ENCODE results near the gene DEF6. TPM values are rescaled to one million over a fixed set of nuclear protein-coding genes. Genes with fewer than 3 reads are reported as not detected.

DEF6 gene
- total and polyA plus RNA-seq, 2 of the 13 experiments (the other 11 are each of a cell fraction or from before 2014, with no cell fraction given) = 5.2 to 10.0 TPM

DNA sequence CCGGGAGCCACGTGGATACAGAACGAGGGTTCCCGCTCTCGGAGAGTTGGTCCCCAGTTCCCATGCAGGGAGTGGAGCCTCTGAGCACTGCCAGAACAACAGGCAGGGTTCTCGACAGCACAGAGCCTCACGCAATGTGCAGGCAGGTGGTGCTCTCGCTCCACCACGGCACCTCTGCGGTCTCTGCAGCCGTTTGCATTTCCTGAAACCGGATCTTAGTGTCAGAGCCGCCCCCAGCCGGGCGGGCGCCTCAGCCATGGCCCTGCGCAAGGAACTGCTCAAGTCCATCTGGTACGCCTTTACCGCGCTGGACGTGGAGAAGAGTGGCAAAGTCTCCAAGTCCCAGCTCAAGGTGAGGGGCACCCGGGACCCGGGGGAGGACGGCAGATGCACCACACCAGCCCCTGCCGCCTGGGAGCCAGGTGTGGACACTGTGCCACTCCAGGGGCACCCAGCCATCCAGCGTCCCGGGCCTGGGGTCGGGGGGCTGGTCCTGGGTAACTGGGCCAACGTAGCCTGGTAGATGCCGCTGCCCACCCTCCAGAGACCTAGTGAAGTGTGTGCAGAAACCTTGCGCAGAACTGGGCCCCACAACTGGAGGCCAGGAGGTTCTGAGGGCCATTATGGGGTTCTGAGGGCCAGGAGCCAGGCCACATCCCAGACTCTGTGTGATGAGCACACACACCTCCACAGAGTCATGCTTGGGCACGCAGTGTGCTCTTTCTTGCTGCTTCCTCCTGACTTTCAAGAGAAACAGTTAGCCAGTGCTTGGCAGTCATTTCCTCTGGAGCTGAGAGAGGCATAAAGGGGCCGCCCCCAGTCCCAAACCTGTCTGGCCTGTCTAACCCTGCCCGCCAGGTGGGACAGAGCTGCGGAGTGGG lies at the start of gene DEF6 (continued):
- TF ChIP-seq ZNF883 (CRISPR knock-in tag; IDR thresholded peaks at IDR 0.05; ENCODE audit: not compliant biosample characterization) = peak; percentile 84
- TF ChIP-seq YEATS2 (CRISPR knock-in tag; IDR thresholded peaks at IDR 0.05; ENCODE audit: borderline replicate concordance) = peak; percentile 85; the same call in 1 of the 2 replicates
- no peak for TF ChIP-seq FLYWCH1 (CRISPR knock-in tag; IDR thresholded peaks at IDR 0.05)
- TF ChIP-seq ATF7 (IDR thresholded peaks at IDR 0.05) = no peak
- peak; percentile 84 for TF ChIP-seq ATF7 (CRISPR knock-in tag; IDR thresholded peaks at IDR 0.05)
- TF ChIP-seq KAT7 (CRISPR knock-in tag; IDR thresholded peaks at IDR 0.05; ENCODE audit: borderline replicate concordance) = peak; percentile 53; the same call in 1 of the 2 replicates
- peak; percentile 50; the same call in 1 of the 2 replicates for TF ChIP-seq ZNF639 (CRISPR knock-in tag; conservative IDR thresholded peaks at IDR 0.05)
- TF ChIP-seq, protein P1, sequence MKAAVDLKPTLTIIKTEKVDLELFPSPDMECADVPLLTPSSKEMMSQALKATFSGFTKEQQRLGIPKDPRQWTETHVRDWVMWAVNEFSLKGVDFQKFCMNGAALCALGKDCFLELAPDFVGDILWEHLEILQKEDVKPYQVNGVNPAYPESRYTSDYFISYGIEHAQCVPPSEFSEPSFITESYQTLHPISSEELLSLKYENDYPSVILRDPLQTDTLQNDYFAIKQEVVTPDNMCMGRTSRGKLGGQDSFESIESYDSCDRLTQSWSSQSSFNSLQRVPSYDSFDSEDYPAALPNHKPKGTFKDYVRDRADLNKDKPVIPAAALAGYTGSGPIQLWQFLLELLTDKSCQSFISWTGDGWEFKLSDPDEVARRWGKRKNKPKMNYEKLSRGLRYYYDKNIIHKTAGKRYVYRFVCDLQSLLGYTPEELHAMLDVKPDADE (CRISPR knock-in tag; IDR thresholded peaks at IDR 0.05) = no peak
- TF ChIP-seq RARG (CRISPR knock-in tag; IDR thresholded peaks at IDR 0.05; ENCODE audit: low read depth) = peak; percentile 83; the same call in 1 of the 2 replicates
- TF ChIP-seq XRCC5 (optimal IDR thresholded peaks at IDR 0.05; ENCODE audit: low read length) = peak; percentile 98
- TF ChIP-seq ZNF605 (CRISPR knock-in tag; IDR thresholded peaks at IDR 0.05) = peak; percentile 89
- TF ChIP-seq, protein P2, sequence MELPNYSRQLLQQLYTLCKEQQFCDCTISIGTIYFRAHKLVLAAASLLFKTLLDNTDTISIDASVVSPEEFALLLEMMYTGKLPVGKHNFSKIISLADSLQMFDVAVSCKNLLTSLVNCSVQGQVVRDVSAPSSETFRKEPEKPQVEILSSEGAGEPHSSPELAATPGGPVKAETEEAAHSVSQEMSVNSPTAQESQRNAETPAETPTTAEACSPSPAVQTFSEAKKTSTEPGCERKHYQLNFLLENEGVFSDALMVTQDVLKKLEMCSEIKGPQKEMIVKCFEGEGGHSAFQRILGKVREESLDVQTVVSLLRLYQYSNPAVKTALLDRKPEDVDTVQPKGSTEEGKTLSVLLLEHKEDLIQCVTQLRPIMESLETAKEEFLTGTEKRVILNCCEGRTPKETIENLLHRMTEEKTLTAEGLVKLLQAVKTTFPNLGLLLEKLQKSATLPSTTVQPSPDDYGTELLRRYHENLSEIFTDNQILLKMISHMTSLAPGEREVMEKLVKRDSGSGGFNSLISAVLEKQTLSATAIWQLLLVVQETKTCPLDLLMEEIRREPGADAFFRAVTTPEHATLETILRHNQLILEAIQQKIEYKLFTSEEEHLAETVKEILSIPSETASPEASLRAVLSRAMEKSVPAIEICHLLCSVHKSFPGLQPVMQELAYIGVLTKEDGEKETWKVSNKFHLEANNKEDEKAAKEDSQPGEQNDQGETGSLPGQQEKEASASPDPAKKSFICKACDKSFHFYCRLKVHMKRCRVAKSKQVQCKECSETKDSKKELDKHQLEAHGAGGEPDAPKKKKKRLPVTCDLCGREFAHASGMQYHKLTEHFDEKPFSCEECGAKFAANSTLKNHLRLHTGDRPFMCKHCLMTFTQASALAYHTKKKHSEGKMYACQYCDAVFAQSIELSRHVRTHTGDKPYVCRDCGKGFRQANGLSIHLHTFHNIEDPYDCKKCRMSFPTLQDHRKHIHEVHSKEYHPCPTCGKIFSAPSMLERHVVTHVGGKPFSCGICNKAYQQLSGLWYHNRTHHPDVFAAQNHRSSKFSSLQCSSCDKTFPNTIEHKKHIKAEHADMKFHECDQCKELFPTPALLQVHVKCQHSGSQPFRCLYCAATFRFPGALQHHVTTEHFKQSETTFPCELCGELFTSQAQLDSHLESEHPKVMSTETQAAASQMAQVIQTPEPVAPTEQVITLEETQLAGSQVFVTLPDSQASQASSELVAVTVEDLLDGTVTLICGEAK (IDR thresholded peaks at IDR 0.05) = no peak
- TF ChIP-seq, protein P2 (CRISPR knock-in tag; IDR thresholded peaks at IDR 0.05) = peak; percentile 63; the same call in 1 of the 2 replicates
- peak; percentile 23; the same call in 1 of the 2 replicates for TF ChIP-seq NFYC (CRISPR knock-in tag; IDR thresholded peaks at IDR 0.05)
- TF ChIP-seq ZBTB43 (CRISPR knock-in tag; conservative IDR thresholded peaks at IDR 0.05) = 0 out of 2 replicates have a peak, but pooled peaks have one; percentile 16
- peak; percentile 99 for TF ChIP-seq ELF3 (CRISPR knock-in tag; IDR thresholded peaks at IDR 0.05)

Measured in HepG2 (cell line).